Sigmoid colon (tissue), 4 donors: ENCODE results near the gene HEXD.

Experiments
- CTCF ChIP-seq, 4 experiments: fragments of 450-650 bp in 3 of 4; fragments of 200-600 bp in 1 of 4; IDR thresholded peaks; one replicate each; pipeline ENCODE4 v1.5.1; 2016 to 2019; ENCODE audit warnings: antibody characterized with exemption in 4 of 4, mild to moderate bottlenecking in 3 of 4, moderate library complexity in 2 of 4
- EP300 ChIP-seq, 4 donors: sonication (generic); formaldehyde crosslinking; IDR thresholded peaks; one replicate each; pipeline ENCODE4 v1.6.1; 2017; ENCODE audit warnings: antibody characterized with exemption in 4 of 4
- POLR2A ChIP-seq, 2 donors: fragments of 450-650 bp; IDR thresholded peaks; one replicate each; pipeline ENCODE4 v1.6.1; 2016; ENCODE audit warnings: antibody characterized with exemption in 2 of 2, mild to moderate bottlenecking in 2 of 2, moderate library complexity in 2 of 2
- POLR2AphosphoS5 ChIP-seq, 4 donors: sonication (generic); formaldehyde crosslinking; IDR thresholded peaks; one replicate each; pipeline ENCODE4 v1.6.1; 2017; ENCODE audit warnings: antibody characterized with exemption in 4 of 4

DNA sequence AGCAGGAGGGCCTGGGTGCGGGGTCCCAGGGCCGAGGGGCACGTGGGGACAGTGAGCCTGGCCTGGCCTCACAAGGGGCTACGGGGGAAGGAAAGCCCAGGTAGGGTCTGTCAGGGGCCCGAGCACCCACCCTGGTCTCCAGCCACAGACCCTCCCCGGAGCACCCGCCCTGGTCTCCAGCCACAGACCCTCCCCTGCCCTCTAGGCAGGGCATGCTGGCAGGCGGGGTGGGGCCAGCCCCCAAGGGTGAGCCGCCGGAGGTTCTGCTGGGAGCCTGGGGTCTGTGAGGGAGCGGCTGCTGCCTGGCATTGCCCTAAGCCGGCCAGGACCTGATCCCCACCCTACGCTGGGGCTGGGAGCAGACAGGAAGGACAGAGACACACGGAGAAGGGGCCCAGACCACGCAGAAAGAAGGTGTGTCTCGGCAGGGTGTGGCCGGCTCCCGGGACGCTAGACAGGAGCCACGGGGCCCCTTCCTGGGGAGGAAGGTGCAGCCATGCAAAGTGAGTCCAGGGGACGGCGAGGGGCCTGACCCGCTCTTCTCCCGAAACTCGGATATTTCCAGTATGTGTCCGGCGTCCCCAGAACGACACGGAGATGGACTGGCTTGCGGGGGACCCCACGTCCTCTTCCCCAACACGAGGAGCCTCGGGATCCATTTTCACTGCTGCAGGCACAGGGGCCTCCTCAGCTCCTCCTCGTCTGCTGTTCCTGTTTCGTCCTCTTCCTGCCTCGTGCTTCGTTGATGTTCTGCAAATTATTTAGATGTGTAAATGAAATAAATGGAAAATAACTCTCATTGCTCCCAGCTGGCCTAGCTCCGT is 31.1 kb upstream of the HEXD start:
- no peak for TF ChIP-seq CTCF (IDR thresholded peaks at IDR 0.05)
- TF ChIP-seq POLR2A (IDR thresholded peaks at IDR 0.05): no peak
- no peak for TF ChIP-seq POLR2AphosphoS5 (IDR thresholded peaks at IDR 0.05)
- TF ChIP-seq EP300 (IDR thresholded peaks at IDR 0.05): no peak
